Uterus (tissue), 2 donors: ENCODE results near the gene KLK8.

Source experiments
- CTCF ChIP-seq, 4 experiments: fragments of 200-600 bp in 2 of 4; fragments of 450-650 bp in 2 of 4; sonication (generic) in 2 of 4; IDR thresholded peaks; one replicate each; pipeline ENCODE4 v1.5.1; 2016 to 2019; ENCODE audit warnings: antibody characterized with exemption in 4 of 4, mild to moderate bottlenecking in 2 of 4, moderate library complexity in 1 of 4
- POLR2A ChIP-seq, 2 donors: fragments of 450-650 bp; IDR thresholded peaks; one replicate each; pipeline ENCODE4 v1.6.1; 2016; ENCODE audit warnings: antibody characterized with exemption in 2 of 2, mild to moderate bottlenecking in 1 of 2, moderate library complexity in 1 of 2

GRCh38 chr19:51027873-51028272, 26.5 kb upstream of the KLK8 start:
- TF ChIP-seq POLR2A (IDR thresholded peaks at IDR 0.05) (no peak), CTCF (IDR thresholded peaks at IDR 0.05) (no peak)
